SK-N-SH treated with all-trans-retinoic acid at 6 μM for 48 hours (cell line): Measurements from ENCODE around the gene CCM2.

Experiments used
- CSDC2 ChIP-seq: fragments of 250-450 bp; sonication (Bioruptor Pico); IDR thresholded peaks from 2 replicates; pipeline ENCODE4 v1.5.0; 2020; ENCODE audit warnings: mild to moderate bottlenecking, moderate library complexity
- OSR1 ChIP-seq: fragments of 250-450 bp; sonication (Bioruptor Pico); IDR thresholded peaks from 2 replicates; pipeline ENCODE4 v1.8.0; 2022; ENCODE audit warnings: moderate library complexity, mild to moderate bottlenecking, inconsistent platforms

- TF ChIP-seq CSDC2 (CRISPR knock-in tag) (no peak), OSR1 (CRISPR knock-in tag) (no peak)
Observed at GRCh38 chr7:45107356-45107755, 107.4 kb downstream of the CCM2 start.
